ENCODE data around the gene LMX1A.

GRCh38 chr1:165204548-165204947 is 152.0 kb downstream of the LMX1A start:
- TF ChIP-seq CTCF (IDR thresholded peaks at IDR 0.05) (no peak), POLR2AphosphoS5 (IDR thresholded peaks at IDR 0.05) (no peak), POLR2A (IDR thresholded peaks at IDR 0.05) (no peak), EP300 (IDR thresholded peaks at IDR 0.05) (no peak)

Data from gastroesophageal sphincter (tissue), 3 donors.